Kidney epithelial cell (primary cell): ENCODE results near the gene POLR3E. TPM values are rescaled to one million over a fixed set of nuclear protein-coding genes. Genes with fewer than 3 reads are reported as not detected.

Experiments used
- DNase-seq: peaks from one replicate; pipeline ENCODE4 v3.0.0-alpha.2; 2010; ENCODE audit warnings: low read depth
- H3K27me3 ChIP-seq: 2 replicates; pipeline ENCODE4 v1.6.0; 2011; ENCODE audit warnings: low read length; ENCODE audit not compliant: control insufficient read depth, insufficient read depth
- H3K36me3 ChIP-seq: 2 replicates; pipeline ENCODE4 v1.5.1; 2011; ENCODE audit warnings: low read length; ENCODE audit not compliant: control insufficient read depth, insufficient read depth
- H3K4me3 ChIP-seq: 2 replicates; pipeline ENCODE4 v1.5.1; 2011; ENCODE audit warnings: low read depth, mild to moderate bottlenecking, control low read depth, low read length
- CTCF ChIP-seq: IDR thresholded peaks from 2 replicates; pipeline ENCODE4 v1.5.1; 2011; ENCODE audit warnings: mild to moderate bottlenecking, moderate library complexity, low read length, control low read depth, inconsistent platforms; ENCODE audit not compliant: insufficient read depth, poor library complexity, severe bottlenecking
- total RNA-seq: library from RNA; depleted of rRNA; stranded (reverse); fragments of >200 nt; gene quantifications from 2 replicates; pipeline ENCODE4 v1.2.3, GENCODE V29; 2015

Gene POLR3E
- total RNA-seq, 1 donor from 2014 or later, result 39.4 TPM

GRCh38 chr16:22355487-22355908, 58.3 kb downstream of the POLR3E start:
- Histone ChIP-seq H3K4me3 (no peak overlapping the region), H3K27me3 (no peaks in the 10 kb centered on the region), H3K36me3 (peaks cover 2% of the 10 kb centered on the region)
- TF ChIP-seq CTCF, result no peak
- DNase-seq, result no peak

GRCh38 chr16:22356930-22357634, 59.9 kb downstream of the POLR3E start:
- DNase-seq, result no peak
- H3K27me3 ChIP-seq, result no peaks in the 10 kb centered on the region
- no peak for TF ChIP-seq CTCF
- no peaks in the 10 kb centered on the region for H3K36me3 ChIP-seq
- no peak overlapping the region for H3K4me3 ChIP-seq

GRCh38 chr16:22357635-22357971, 60.4 kb downstream of the POLR3E start:
- no peak for TF ChIP-seq CTCF
- no peak overlapping the region for H3K4me3 ChIP-seq
- H3K27me3 ChIP-seq, result no peaks in the 10 kb centered on the region
- DNase-seq, result no peak
- no peaks in the 10 kb centered on the region for H3K36me3 ChIP-seq

- H3K4me3 ChIP-seq, result no peak overlapping the region
- H3K36me3 ChIP-seq, result no peaks in the 10 kb centered on the region
- no peaks in the 10 kb centered on the region for H3K27me3 ChIP-seq
- TF ChIP-seq CTCF, result no peak
- no peak for DNase-seq
These were observed 60.8 kb downstream of the POLR3E start for GRCh38 chr16:22358000-22358399.

- TF ChIP-seq CTCF, result no peak
- H3K36me3 ChIP-seq, result no peaks in the 10 kb centered on the region
- H3K4me3 ChIP-seq, result no peak overlapping the region
- DNase-seq, result no peak
- H3K27me3 ChIP-seq, result no peaks in the 10 kb centered on the region
These were observed 62.5 kb downstream of the POLR3E start for GRCh38 chr16:22359679-22360078.
